Endodermal cell (in vitro differentiated cells): Measurements from ENCODE around the gene PCDHGC4. TPM values are rescaled to one million over a fixed set of nuclear protein-coding genes. Genes with fewer than 3 reads are reported as not detected.

Experiments
- DNase-seq: peaks from one replicate; pipeline ENCODE4 v3.0.0-alpha.2; 2017
- H3K27ac ChIP-seq: 2 replicates; pipeline ENCODE4 v1.5.1; 2013; ENCODE audit warnings: mild to moderate bottlenecking, low read depth, low read length, moderate library complexity
- H3K27me3 ChIP-seq: 2 replicates; pipeline ENCODE4 v1.6.1; 2013; ENCODE audit warnings: mild to moderate bottlenecking, low read length, moderate library complexity; ENCODE audit not compliant: insufficient read depth, control insufficient read depth, poor library complexity, severe bottlenecking
- H3K36me3 ChIP-seq: 2 replicates; pipeline ENCODE4 v1.7.0; 2013; ENCODE audit warnings: mild to moderate bottlenecking, low read length, moderate library complexity; ENCODE audit not compliant: control insufficient read depth, insufficient read depth
- H3K4me1 ChIP-seq: one replicate; pipeline ENCODE4 v1.7.0; 2013; ENCODE audit warnings: low read length; ENCODE audit not compliant: control insufficient read depth, insufficient read depth
- H3K4me3 ChIP-seq: 2 replicates; pipeline ENCODE4 v1.5.1; 2013; ENCODE audit warnings: mild to moderate bottlenecking, low read length, moderate library complexity
- H3K9ac ChIP-seq: 2 replicates; pipeline ENCODE4 v1.6.1; 2013; ENCODE audit warnings: mild to moderate bottlenecking, low read length, moderate library complexity; ENCODE audit not compliant: poor library complexity, severe bottlenecking; ENCODE audit errors: extremely low read depth
- H3K9me3 ChIP-seq: 2 replicates; pipeline ENCODE4 v1.6.1; 2013; ENCODE audit warnings: mild to moderate bottlenecking, low read length, moderate library complexity; ENCODE audit not compliant: control insufficient read depth
- H3K27ac Mint-ChIP-seq: 2 replicates; pipeline ENCODE4 v1.8.0; 2020; ENCODE audit warnings: mixed read lengths
- H3K27me3 Mint-ChIP-seq: 2 replicates; pipeline ENCODE4 v1.8.0; 2021; ENCODE audit warnings: mild to moderate bottlenecking, mixed read lengths; ENCODE audit not compliant: insufficient read depth
- H3K36me3 Mint-ChIP-seq: 2 replicates; pipeline ENCODE4 v1.8.0; 2020; ENCODE audit warnings: low read depth, mixed read lengths
- H3K4me1 Mint-ChIP-seq: 2 replicates; pipeline ENCODE4 v1.8.0; 2020; ENCODE audit warnings: mixed read lengths
- H3K4me3 Mint-ChIP-seq: 2 replicates; pipeline ENCODE4 v1.8.0; 2020; ENCODE audit warnings: mild to moderate bottlenecking, moderate library complexity, mixed read lengths
- H3K9me3 Mint-ChIP-seq: 2 replicates; pipeline ENCODE4 v1.8.0; 2020; ENCODE audit warnings: mild to moderate bottlenecking, mixed read lengths
- CTCF ChIP-seq: fragments of 200-600 bp; sonication (generic); conservative IDR thresholded peaks from 2 replicates; pipeline ENCODE4 v1.5.0; 2021; ENCODE audit warnings: antibody characterized with exemption, mild to moderate bottlenecking
- WGBS, 2 experiments: methylation state at CpG; one replicate each; pipeline versions ENCODE4 v1.1.5 to v1.1.7; 2013; ENCODE audit warnings: missing lambda C conversion rate in 2 of 2, mixed read lengths in 1 of 2; ENCODE audit not compliant: insufficient coverage in 1 of 2, insufficient read length in 1 of 2; 5-methylcytosine and 5-hydroxymethylcytosine counted together
- total RNA-seq, 2 donors: library from RNA; stranded (reverse); fragmentation: NEBNext Ultra II Directional in 1 of 2; extraction: Animal tissue kit (Norgen Biotek cat#: 25700) in 1 of 2; gene quantifications; 2 replicates in 1 of 2; 3 replicates in 1 of 2; pipeline ENCODE4 v1.2.1, GENCODE V29; 2021

Gene PCDHGC4
- total RNA-seq, 2 donors from 2014 or later = 2.6 to 3.0 TPM

- Mint-ChIP-seq H3K27ac (no peak overlapping the region), H3K27me3 (no peaks in the 10 kb centered on the region), H3K36me3 (peaks cover 23% of the 10 kb centered on the region), H3K9me3 (no peaks in the 10 kb centered on the region), H3K4me1 (no peaks in the 10 kb centered on the region), H3K4me3 (no peak overlapping the region)
- no peak overlapping the region for H3K4me3 ChIP-seq
- no peaks in the 10 kb centered on the region for H3K4me1 ChIP-seq
- DNase-seq = no peak
- no peak for TF ChIP-seq CTCF
- peaks cover 72% of the 10 kb centered on the region for H3K36me3 ChIP-seq
- 100% methylated on average over 1 of the region's 1 CpG for WGBS, 2 experiments
- no peaks in the 10 kb centered on the region for H3K9me3 ChIP-seq
- H3K9ac ChIP-seq = no peak overlapping the region
- no peaks in the 10 kb centered on the region for H3K27me3 ChIP-seq
- no peak overlapping the region for H3K27ac ChIP-seq
Observed at GRCh38 chr5:141532726-141533125, 47.9 kb downstream of the PCDHGC4 start.

GRCh38 chr5:141533897-141534296 is 49.1 kb downstream of the PCDHGC4 start:
- H3K9me3 Mint-ChIP-seq = no peaks in the 10 kb centered on the region
- H3K9me3 ChIP-seq = no peaks in the 10 kb centered on the region
- no peak overlapping the region for H3K27ac ChIP-seq
- H3K9ac ChIP-seq = no peak overlapping the region
- H3K36me3 ChIP-seq = peaks cover 64% of the 10 kb centered on the region
- whole genome bisulfite sequencing, 2 experiments = 100% methylated on average over 1 of the region's 1 CpG
- no peaks in the 10 kb centered on the region for H3K27me3 ChIP-seq
- no peaks in the 10 kb centered on the region for H3K27me3 Mint-ChIP-seq
- H3K4me1 Mint-ChIP-seq = no peaks in the 10 kb centered on the region
- H3K4me3 ChIP-seq = no peak overlapping the region
- DNase-seq = no peak
- peaks cover 23% of the 10 kb centered on the region for H3K36me3 Mint-ChIP-seq
- no peaks in the 10 kb centered on the region for H3K4me1 ChIP-seq
- no peak for TF ChIP-seq CTCF
- H3K4me3 Mint-ChIP-seq = no peak overlapping the region
- no peak overlapping the region for H3K27ac Mint-ChIP-seq

- H3K27ac ChIP-seq = no peak overlapping the region
- Mint-ChIP-seq H3K27me3 (no peaks in the 10 kb centered on the region), H3K36me3 (peaks cover 29% of the 10 kb centered on the region), H3K4me1 (no peaks in the 10 kb centered on the region), H3K9me3 (no peaks in the 10 kb centered on the region), H3K27ac (no peak overlapping the region), H3K4me3 (no peak overlapping the region)
- 96 to 98% methylated on average over 4 of the region's 4 CpGs for WGBS, 2 experiments
- TF ChIP-seq CTCF = no peak
- H3K9me3 ChIP-seq = peaks cover 4% of the 10 kb centered on the region
- H3K9ac ChIP-seq = no peak overlapping the region
- H3K4me1 ChIP-seq = no peaks in the 10 kb centered on the region
- no peak overlapping the region for H3K4me3 ChIP-seq
- H3K27me3 ChIP-seq = no peaks in the 10 kb centered on the region
- peaks cover 62% of the 10 kb centered on the region for H3K36me3 ChIP-seq
- no peak for DNase-seq
Observed at GRCh38 chr5:141534492-141535213, 49.8 kb downstream of the PCDHGC4 start.

Other genes starting within 250 kb of the PCDHGC4 start
- 1 to 10 TPM; 3.7 to 9.8 TPM for gene PCDHB15, start 239.6 kb upstream of the PCDHGC4 start, total RNA-seq
- under 1 TPM; 0.55 to 0.68 TPM for gene SLC25A2, start 181.0 kb upstream of the PCDHGC4 start, total RNA-seq
- gene TAF7, start 164.2 kb upstream of the PCDHGC4 start, total RNA-seq = 10 to 100 TPM; 85.4 to 99.0 TPM
- 1 to 10 TPM in 1 of 2 donors, under 1 TPM in 1; 0.38 to 2.2 TPM for gene PCDHGA1, start 154.5 kb upstream of the PCDHGC4 start, total RNA-seq
- 1 to 10 TPM in 1 of 2 donors, under 1 TPM in 1; 0.09 to 2.0 TPM for gene PCDHGA2, start 146.3 kb upstream of the PCDHGC4 start, total RNA-seq
- gene PCDHGA3, start 141.2 kb upstream of the PCDHGC4 start, total RNA-seq = 1 to 10 TPM in 1 of 2 donors, not detected in 1; 4.3 TPM
- gene PCDHGB1, start 134.9 kb upstream of the PCDHGC4 start, total RNA-seq = 1 to 10 TPM; 1.4 to 6.6 TPM
- gene PCDHGA4, start 130.0 kb upstream of the PCDHGC4 start, total RNA-seq = 1 to 10 TPM in 1 of 2 donors, under 1 TPM in 1; 0.86 to 5.0 TPM
- gene PCDHGB2, start 125.0 kb upstream of the PCDHGC4 start, total RNA-seq = 1 to 10 TPM; 1.6 to 5.2 TPM
- gene PCDHGA5, start 120.9 kb upstream of the PCDHGC4 start, total RNA-seq = 1 to 10 TPM in 1 of 2 donors, under 1 TPM in 1; 0.51 to 3.0 TPM
- gene PCDHGB3, start 114.8 kb upstream of the PCDHGC4 start, total RNA-seq = 1 to 10 TPM in 1 of 2 donors, under 1 TPM in 1; 0.40 to 4.6 TPM
- 1 to 10 TPM in 1 of 2 donors, under 1 TPM in 1; 0.55 to 3.8 TPM for gene PCDHGA6, start 111.1 kb upstream of the PCDHGC4 start, total RNA-seq
- 1 to 10 TPM in 1 of 2 donors, under 1 TPM in 1; 0.40 to 1.9 TPM for gene PCDHGA7, start 102.3 kb upstream of the PCDHGC4 start, total RNA-seq
- 10 to 100 TPM; 10.7 to 13.9 TPM for gene PCDHGB4, start 97.3 kb upstream of the PCDHGC4 start, total RNA-seq
- gene PCDHGA8, start 92.4 kb upstream of the PCDHGC4 start, total RNA-seq = 1 to 10 TPM; 1.1 to 3.0 TPM
- gene PCDHGB5, start 87.1 kb upstream of the PCDHGC4 start, total RNA-seq = 10 to 100 TPM in 1 of 2 donors, 1 to 10 TPM in 1; 1.3 to 17.3 TPM
- 1 to 10 TPM in 1 of 2 donors, under 1 TPM in 1; 0.89 to 7.3 TPM for gene PCDHGA9, start 82.3 kb upstream of the PCDHGC4 start, total RNA-seq
- gene PCDHGB6, start 77.0 kb upstream of the PCDHGC4 start, total RNA-seq = 10 to 100 TPM in 1 of 2 donors, 1 to 10 TPM in 1; 8.3 to 10.8 TPM
- 10 to 100 TPM in 1 of 2 donors, 1 to 10 TPM in 1; 3.2 to 20.7 TPM for gene PCDHGA10, start 72.0 kb upstream of the PCDHGC4 start, total RNA-seq
- 10 to 100 TPM; 15.3 to 19.3 TPM for gene PCDHGB7, start 67.4 kb upstream of the PCDHGC4 start, total RNA-seq
- gene PCDHGA11, start 64.0 kb upstream of the PCDHGC4 start, total RNA-seq = 10 to 100 TPM in 1 of 2 donors, 1 to 10 TPM in 1; 8.5 to 10.6 TPM
- gene PCDHGA12, start 54.5 kb upstream of the PCDHGC4 start, total RNA-seq = 1 to 10 TPM; 1.4 to 4.1 TPM
- 10 to 100 TPM; 13.9 to 27.6 TPM for gene PCDHGC3, start 9.1 kb upstream of the PCDHGC4 start, total RNA-seq
- gene PCDHGC5, start 4.1 kb downstream of the PCDHGC4 start, total RNA-seq = 1 to 10 TPM in 1 of 2 donors, under 1 TPM in 1; 0.71 to 1.8 TPM
- gene DIAPH1, start 134.0 kb downstream of the PCDHGC4 start, total RNA-seq = 100 to 1,000 TPM; 104 to 106 TPM
- gene HDAC3, start 151.8 kb downstream of the PCDHGC4 start, total RNA-seq = 10 to 100 TPM; 73.3 to 78.9 TPM
- gene RELL2, start 152.0 kb downstream of the PCDHGC4 start, total RNA-seq = 1 to 10 TPM; 3.1 to 6.2 TPM
- gene FCHSD1, start 166.4 kb downstream of the PCDHGC4 start, total RNA-seq = 10 to 100 TPM; 34.8 to 41.7 TPM
- gene ARAP3, start 197.2 kb downstream of the PCDHGC4 start, total RNA-seq = 10 to 100 TPM; 32.5 to 41.3 TPM